K562 treated with DMSO at 1 percent for 4 hours (cell line): ENCODE data around the gene ZIC1. TPM values are rescaled to one million over a fixed set of nuclear protein-coding genes. Genes with fewer than 3 reads are reported as not detected.

Experiments used
- total RNA-seq: library from RNA; unstranded; fragments of 300-600 nt; gene quantifications from 2 replicates; pipeline ENCODE4 v1.2.3, GENCODE V29; 2022; ENCODE audit not compliant: insufficient read depth

Gene ZIC1
- not detected in 2 replicates for total RNA-seq

GRCh38 chr3:147409143-147410115 lies at the start of gene ZIC1:
Gene ZIC1, plus strand, starts transcription at chr3:147409365. Its CDS starts 748 bp downstream, at chr3:147410113.

GRCh38 chr3:147406028-147406931 lies 2.9 kb upstream of the ZIC1 start, which contains the start of gene ZIC4:
Gene ZIC4, minus strand, starts transcription at chr3:147406543. Its CDS starts 3,746 bp downstream, at chr3:147402797.

Other genes starting within 250 kb of the ZIC1 start
- gene ZIC4, start 2.8 kb upstream of the ZIC1 start, total RNA-seq, result not detected in 2 replicates